ENCODE results near the gene GDF15. TPM values are rescaled to one million over a fixed set of nuclear protein-coding genes. Genes with fewer than 3 reads are reported as not detected.

GDF15 gene
- total and polyA plus RNA-seq, 12 donors = 0.33 to 29.2 (median 4.5) TPM

DNA sequence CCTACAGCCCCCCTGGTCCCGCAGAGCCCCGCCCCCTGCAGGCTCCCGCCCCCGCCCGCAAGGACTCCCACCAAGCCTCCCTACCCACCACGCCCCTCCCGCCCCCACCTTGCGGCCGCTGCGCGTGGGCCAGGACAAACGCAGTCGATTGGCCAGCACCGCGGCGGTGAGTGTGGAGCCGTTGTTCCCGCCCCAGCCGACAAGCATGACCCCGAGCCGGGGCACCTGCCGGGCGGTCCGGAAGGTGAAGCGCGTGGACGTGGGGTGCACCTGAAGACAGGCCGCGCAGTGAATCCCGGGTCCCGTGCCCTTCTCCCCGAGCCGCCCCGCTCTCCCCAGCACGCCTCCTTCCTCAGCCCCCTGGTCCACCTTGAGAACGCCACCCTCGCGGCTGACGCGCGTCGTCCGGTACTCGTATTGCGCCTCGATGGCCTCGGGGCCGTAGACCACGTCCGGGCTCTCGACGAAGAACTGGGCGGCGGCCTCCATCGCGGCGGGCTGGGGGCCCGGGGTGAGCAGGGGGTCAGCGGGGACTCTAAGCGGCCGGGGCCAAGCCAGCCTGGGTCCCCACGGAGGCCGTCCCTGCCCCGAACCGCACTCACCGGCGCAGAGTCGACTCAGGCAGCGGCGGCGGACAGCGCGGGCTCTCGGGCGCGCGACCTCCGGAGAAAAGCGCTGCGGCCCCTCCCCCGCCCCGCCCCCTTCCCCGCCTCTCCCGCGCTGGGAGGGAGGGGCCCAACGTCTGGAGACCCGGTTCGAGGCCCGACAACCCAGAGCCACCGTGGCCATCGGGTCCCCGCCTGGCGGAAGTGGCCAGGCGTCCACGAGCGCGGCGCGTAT, 51.8 kb downstream of the GDF15 start, which contains the start of gene ISYNA1:
Gene ISYNA1, minus strand, starts transcription at position 643 of the 840 bp plus-strand sequence. Its CDS starts 154 bp downstream, at position 489.
- peak in 6 of 7 donors; percentile 62 to 86 (median 74) for DNase-seq
- Histone ChIP-seq H3K36me3 (replicated peaks in 1 of 2) (no peaks in the 10 kb centered on the region), H3K4me1 (replicated peaks in 1 of 2) (peaks cover 27 to 36% of the 10 kb centered on the region in 2 donors), H3K27me3 (no peaks in the 10 kb centered on the region), H3K9me3 (replicated peaks in 1 of 3) (no peaks in the 10 kb centered on the region), H3K27ac (peak within 1 kb of the TSS; percentile 30 to 92 (median 66)), H3K4me3 (peak within 1 kb of the TSS in 2 of 4 donors; percentile 40 to 72)
- 0 to 1% (median 1%) methylated on average over 4 to 99 of the region's 99 CpGs; no CpG with 5 or more reads in 1 of the 4 donors for WGBS, 4 donors
- intact Hi-C loops (cut with DNase I) = no loop called here
- TF ChIP-seq, protein P1, sequence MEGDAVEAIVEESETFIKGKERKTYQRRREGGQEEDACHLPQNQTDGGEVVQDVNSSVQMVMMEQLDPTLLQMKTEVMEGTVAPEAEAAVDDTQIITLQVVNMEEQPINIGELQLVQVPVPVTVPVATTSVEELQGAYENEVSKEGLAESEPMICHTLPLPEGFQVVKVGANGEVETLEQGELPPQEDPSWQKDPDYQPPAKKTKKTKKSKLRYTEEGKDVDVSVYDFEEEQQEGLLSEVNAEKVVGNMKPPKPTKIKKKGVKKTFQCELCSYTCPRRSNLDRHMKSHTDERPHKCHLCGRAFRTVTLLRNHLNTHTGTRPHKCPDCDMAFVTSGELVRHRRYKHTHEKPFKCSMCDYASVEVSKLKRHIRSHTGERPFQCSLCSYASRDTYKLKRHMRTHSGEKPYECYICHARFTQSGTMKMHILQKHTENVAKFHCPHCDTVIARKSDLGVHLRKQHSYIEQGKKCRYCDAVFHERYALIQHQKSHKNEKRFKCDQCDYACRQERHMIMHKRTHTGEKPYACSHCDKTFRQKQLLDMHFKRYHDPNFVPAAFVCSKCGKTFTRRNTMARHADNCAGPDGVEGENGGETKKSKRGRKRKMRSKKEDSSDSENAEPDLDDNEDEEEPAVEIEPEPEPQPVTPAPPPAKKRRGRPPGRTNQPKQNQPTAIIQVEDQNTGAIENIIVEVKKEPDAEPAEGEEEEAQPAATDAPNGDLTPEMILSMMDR (IDR thresholded peaks at IDR 0.05) = no peak
- peak in 1 of 2 donors; percentile 21 for TF ChIP-seq POLR2A (IDR thresholded peaks at IDR 0.05)

DNA sequence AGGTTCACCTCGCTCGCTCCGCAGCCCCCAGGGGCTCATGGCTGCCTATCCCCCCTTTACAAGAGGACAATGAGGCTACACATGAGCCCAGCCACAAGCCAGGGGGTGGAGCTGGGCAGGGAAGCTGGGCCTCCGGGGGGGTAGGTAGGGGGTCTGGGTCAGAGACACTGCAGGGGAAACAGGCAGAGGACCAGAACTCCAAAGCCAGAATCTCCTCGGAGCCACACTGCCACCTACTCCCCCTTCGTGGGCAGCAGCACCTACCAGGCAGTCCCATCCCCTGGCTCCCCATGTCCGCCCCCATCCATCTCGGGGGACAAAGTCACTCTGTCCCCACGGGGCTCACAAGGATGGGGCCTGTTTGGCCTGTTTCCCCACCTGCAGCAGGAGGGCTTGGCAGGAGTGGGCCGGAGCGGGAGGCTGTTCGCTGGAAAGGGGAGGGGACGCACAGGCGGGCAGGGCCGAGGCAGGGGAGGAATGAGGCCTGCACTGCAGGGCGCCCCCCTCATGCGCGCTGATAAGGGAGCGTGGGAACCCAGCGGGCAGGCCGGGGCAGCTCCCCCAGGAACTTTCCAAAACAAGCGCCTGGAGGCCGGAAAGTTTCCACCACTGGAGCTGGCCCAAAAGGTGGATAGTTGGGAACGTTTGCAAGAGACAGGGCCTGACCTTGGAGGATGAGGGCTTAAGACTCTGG, 52.5 kb downstream of the GDF15 start:
- H3K4me1 ChIP-seq (replicated peaks in 1 of 2) = peaks cover 25 to 29% of the 10 kb centered on the region in 2 donors
- no peak for TF ChIP-seq POLR2A (IDR thresholded peaks at IDR 0.05)
- TF ChIP-seq, protein P1 (IDR thresholded peaks at IDR 0.05) = no peak
- H3K27me3 ChIP-seq = no peaks in the 10 kb centered on the region
- peak overlapping the region; percentile 30 to 92 (median 66) for H3K27ac ChIP-seq
- intact Hi-C loops (cut with DNase I) = no loop called here
- peak overlapping the region in 2 of 4 donors; percentile 40 to 72 for H3K4me3 ChIP-seq
- WGBS, 4 donors = 23 to 48% (median 28%) methylated on average over 12 to 24 of the region's 24 CpGs
- peaks cover 0 to 2% of the 10 kb centered on the region in 2 donors for H3K36me3 ChIP-seq (replicated peaks in 1 of 2)
- peak; percentile 52 to 87 (median 79) for DNase-seq
- H3K9me3 ChIP-seq (replicated peaks in 1 of 3) = no peaks in the 10 kb centered on the region

Small RNAs within 50 kb of the gene (microRNA-seq; reads per million reads assigned to microRNA genes)
- gene MIR3189 = 0 reads per million in 3 donors

Small RNAs within 50 kb of the gene (small RNA-seq; reads per million reads assigned to genes)
- 0 reads per million in 2 donors for gene MIR3189

Other genes with a start within 250 kb of the GDF15 start
- 100 to 1,000 TPM in 3 of 9 donors, 10 to 100 TPM in 6; 13.7 to 124 (median 79.2) TPM for gene PIK3R2, start 233.0 kb upstream of the GDF15 start, total RNA-seq
- 10 to 100 TPM in 2 of 3 donors, 1 to 10 TPM in 1; 6.7 to 21.0 (median 10.8) TPM for gene PIK3R2, start 233.0 kb upstream of the GDF15 start, polyA plus RNA-seq
- 100 to 1,000 TPM; 103 to 372 (median 169) TPM for gene IFI30, start 212.3 kb upstream of the GDF15 start, total RNA-seq
- 100 to 1,000 TPM in 2 of 3 donors, 10 to 100 TPM in 1; 99.2 to 268 (median 158) TPM for gene IFI30, start 212.3 kb upstream of the GDF15 start, polyA plus RNA-seq
- gene MPV17L2, start 192.9 kb upstream of the GDF15 start, total RNA-seq = 10 to 100 TPM; 10.3 to 47.4 (median 20.7) TPM
- gene MPV17L2, start 192.9 kb upstream of the GDF15 start, polyA plus RNA-seq = 10 to 100 TPM; 21.1 to 41.4 (median 40.8) TPM
- gene RAB3A, start 182.1 kb upstream of the GDF15 start, total RNA-seq = 10 to 100 TPM in 3 of 9 donors, 1 to 10 TPM in 6; 2.3 to 32.3 (median 6.6) TPM
- gene RAB3A, start 182.1 kb upstream of the GDF15 start, polyA plus RNA-seq = 10 to 100 TPM in 1 of 3 donors, 1 to 10 TPM in 2; 4.0 to 16.6 (median 5.8) TPM
- 1 to 10 TPM in 2 of 9 donors, under 1 TPM in 7; 0.11 to 1.7 (median 0.39) TPM for gene PDE4C, start 159.7 kb upstream of the GDF15 start, total RNA-seq
- 1 to 10 TPM in 1 of 3 donors, under 1 TPM in 1, not detected in 1; 0.77 to 2.4 TPM for gene PDE4C, start 159.7 kb upstream of the GDF15 start, polyA plus RNA-seq
- gene IQCN, start 111.7 kb upstream of the GDF15 start, total RNA-seq = 1 to 10 TPM in 8 of 9 donors, under 1 TPM in 1; 0.30 to 5.4 (median 2.7) TPM
- gene IQCN, start 111.7 kb upstream of the GDF15 start, polyA plus RNA-seq = 10 to 100 TPM in 1 of 3 donors, 1 to 10 TPM in 1, under 1 TPM in 1; 0.59 to 45.2 (median 6.0) TPM
- 100 to 1,000 TPM in 8 of 9 donors, 10 to 100 TPM in 1; 61.9 to 533 (median 350) TPM for gene JUND, start 104.5 kb upstream of the GDF15 start, total RNA-seq
- gene JUND, start 104.5 kb upstream of the GDF15 start, polyA plus RNA-seq = 100 to 1,000 TPM in 2 of 3 donors, 10 to 100 TPM in 1; 35.9 to 226 (median 104) TPM
- gene LSM4, start 63.1 kb upstream of the GDF15 start, total RNA-seq = 100 to 1,000 TPM; 107 to 290 (median 169) TPM
- 100 to 1,000 TPM; 105 to 195 (median 120) TPM for gene LSM4, start 63.1 kb upstream of the GDF15 start, polyA plus RNA-seq
- 10 to 100 TPM; 19.0 to 89.2 (median 58.5) TPM for gene PGPEP1, start 45.6 kb upstream of the GDF15 start, total RNA-seq
- gene PGPEP1, start 45.6 kb upstream of the GDF15 start, polyA plus RNA-seq = 10 to 100 TPM; 20.3 to 46.1 (median 21.1) TPM
- 10 to 100 TPM in 7 of 9 donors, 1 to 10 TPM in 2; 1.5 to 38.2 (median 21.6) TPM for gene LRRC25, start 11.5 kb downstream of the GDF15 start, total RNA-seq
- gene LRRC25, start 11.5 kb downstream of the GDF15 start, polyA plus RNA-seq = 10 to 100 TPM in 1 of 3 donors, 1 to 10 TPM in 2; 5.1 to 18.4 (median 8.5) TPM
- gene SSBP4, start 33.2 kb downstream of the GDF15 start, total RNA-seq = 100 to 1,000 TPM in 1 of 9 donors, 10 to 100 TPM in 8; 38.9 to 119 (median 69.9) TPM
- gene SSBP4, start 33.2 kb downstream of the GDF15 start, polyA plus RNA-seq = 100 to 1,000 TPM in 2 of 3 donors, 1 to 10 TPM in 1; 9.1 to 160 (median 136) TPM
- gene ISYNA1, start 52.0 kb downstream of the GDF15 start, total RNA-seq = 100 to 1,000 TPM in 3 of 9 donors, 10 to 100 TPM in 6; 32.3 to 211 (median 66.0) TPM
- gene ISYNA1, start 52.0 kb downstream of the GDF15 start, polyA plus RNA-seq = 100 to 1,000 TPM in 2 of 3 donors, 1 to 10 TPM in 1; 3.2 to 313 (median 125) TPM
- gene ELL, start 135.9 kb downstream of the GDF15 start, total RNA-seq = 10 to 100 TPM in 7 of 9 donors, 1 to 10 TPM in 2; 3.6 to 28.3 (median 14.2) TPM
- 10 to 100 TPM in 1 of 3 donors, 1 to 10 TPM in 2; 1.8 to 14.3 (median 9.1) TPM for gene ELL, start 135.9 kb downstream of the GDF15 start, polyA plus RNA-seq
- gene FKBP8, start 157.4 kb downstream of the GDF15 start, total RNA-seq = 100 to 1,000 TPM; 128 to 463 (median 261) TPM
- 100 to 1,000 TPM in 2 of 3 donors, 10 to 100 TPM in 1; 26.3 to 816 (median 417) TPM for gene FKBP8, start 157.4 kb downstream of the GDF15 start, polyA plus RNA-seq
- 100 to 1,000 TPM in 3 of 9 donors, 10 to 100 TPM in 6; 57.7 to 165 (median 83.3) TPM for gene KXD1, start 171.7 kb downstream of the GDF15 start, total RNA-seq
- gene KXD1, start 171.7 kb downstream of the GDF15 start, polyA plus RNA-seq = 100 to 1,000 TPM in 1 of 3 donors, 10 to 100 TPM in 2; 74.2 to 120 (median 79.4) TPM
- 1,000 to 10,000 TPM in 6 of 9 donors, 100 to 1,000 TPM in 3; 781 to 1,331 (median 1,025) TPM for gene UBA52, start 185.7 kb downstream of the GDF15 start, total RNA-seq
- 1,000 to 10,000 TPM in 2 of 3 donors, 100 to 1,000 TPM in 1; 950 to 1,900 (median 1,669) TPM for gene UBA52, start 185.7 kb downstream of the GDF15 start, polyA plus RNA-seq
- 100 to 1,000 TPM in 3 of 9 donors, 10 to 100 TPM in 6; 56.1 to 268 (median 89.4) TPM for gene REX1BD, start 202.6 kb downstream of the GDF15 start, total RNA-seq
- 100 to 1,000 TPM in 2 of 3 donors, 1 to 10 TPM in 1; 8.8 to 156 (median 148) TPM for gene REX1BD, start 202.6 kb downstream of the GDF15 start, polyA plus RNA-seq
- gene CRLF1, start 220.6 kb downstream of the GDF15 start, total RNA-seq = 100 to 1,000 TPM in 1 of 9 donors, 10 to 100 TPM in 5, 1 to 10 TPM in 2, under 1 TPM in 1; 0.44 to 111 (median 15.0) TPM
- 10 to 100 TPM in 2 of 3 donors, 1 to 10 TPM in 1; 5.7 to 80.0 (median 51.2) TPM for gene CRLF1, start 220.6 kb downstream of the GDF15 start, polyA plus RNA-seq
- gene TMEM59L, start 226.7 kb downstream of the GDF15 start, total RNA-seq = 10 to 100 TPM in 2 of 9 donors, 1 to 10 TPM in 6, under 1 TPM in 1; 0.89 to 13.9 (median 5.2) TPM
- 10 to 100 TPM in 1 of 3 donors, 1 to 10 TPM in 2; 1.9 to 14.5 (median 5.5) TPM for gene TMEM59L, start 226.7 kb downstream of the GDF15 start, polyA plus RNA-seq

All from adrenal gland (tissue), 12 donors.